Mucosa of stomach (tissue), 1 donor: ENCODE results near the gene FNDC1.

Source experiments
- H3K27me3 ChIP-seq: one replicate; pipeline ENCODE4 v1.7.0; 2013; ENCODE audit warnings: mild to moderate bottlenecking, low read length; ENCODE audit not compliant: control insufficient read depth, insufficient read depth
- H3K36me3 ChIP-seq: one replicate; pipeline ENCODE4 v1.7.0; 2013; ENCODE audit warnings: low read length; ENCODE audit not compliant: control insufficient read depth, insufficient read depth
- H3K4me1 ChIP-seq: one replicate; pipeline ENCODE4 v1.7.0; 2013; ENCODE audit warnings: mild to moderate bottlenecking, low read length; ENCODE audit not compliant: control insufficient read depth, insufficient read depth
- H3K4me3 ChIP-seq: one replicate; pipeline ENCODE4 v1.7.0; 2013; ENCODE audit warnings: low read length
- H3K9ac ChIP-seq: one replicate; pipeline ENCODE4 v1.7.0; 2013; ENCODE audit warnings: mild to moderate bottlenecking, low read length, moderate library complexity
- H3K9me3 ChIP-seq: one replicate; pipeline ENCODE4 v1.7.0; 2013; ENCODE audit warnings: mild to moderate bottlenecking, low read length, moderate library complexity; ENCODE audit not compliant: control insufficient read depth
- donor health status: Pancreatic carcinoma.

FNDC1 gene

GRCh38 chr6:159184559-159184958, 15.4 kb downstream of the FNDC1 start:
- Histone ChIP-seq H3K36me3 (no peaks in the 10 kb centered on the region), H3K27me3 (no peaks in the 10 kb centered on the region), H3K4me1 (no peaks in the 10 kb centered on the region), H3K9me3 (no peaks in the 10 kb centered on the region), H3K4me3 (no peak overlapping the region), H3K9ac (no peak overlapping the region)

DNA sequence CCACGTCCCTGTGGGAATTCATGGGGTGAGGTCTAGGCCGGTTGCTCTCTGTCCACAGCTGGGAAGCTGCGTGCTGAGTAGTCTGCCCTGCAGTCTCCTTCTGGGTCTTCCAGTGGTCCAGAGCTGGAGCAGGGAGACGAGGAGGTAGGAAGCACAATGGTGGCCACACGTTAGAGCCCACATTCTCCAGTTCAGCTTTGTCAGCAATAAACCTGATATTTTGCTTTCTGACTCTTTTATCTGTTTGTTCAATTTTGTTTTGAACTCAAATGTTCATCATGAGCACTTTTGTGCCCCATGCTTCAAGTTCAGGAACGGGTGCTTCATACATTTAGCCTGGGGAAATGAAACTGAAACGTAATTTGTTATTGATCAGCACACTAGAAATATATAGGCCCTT, 21.3 kb downstream of the FNDC1 start:
- H3K9ac ChIP-seq: no peak overlapping the region
- H3K9me3 ChIP-seq: no peaks in the 10 kb centered on the region
- no peaks in the 10 kb centered on the region for H3K27me3 ChIP-seq
- no peak overlapping the region for H3K4me3 ChIP-seq
- no peaks in the 10 kb centered on the region for H3K36me3 ChIP-seq
- H3K4me1 ChIP-seq: no peaks in the 10 kb centered on the region

DNA sequence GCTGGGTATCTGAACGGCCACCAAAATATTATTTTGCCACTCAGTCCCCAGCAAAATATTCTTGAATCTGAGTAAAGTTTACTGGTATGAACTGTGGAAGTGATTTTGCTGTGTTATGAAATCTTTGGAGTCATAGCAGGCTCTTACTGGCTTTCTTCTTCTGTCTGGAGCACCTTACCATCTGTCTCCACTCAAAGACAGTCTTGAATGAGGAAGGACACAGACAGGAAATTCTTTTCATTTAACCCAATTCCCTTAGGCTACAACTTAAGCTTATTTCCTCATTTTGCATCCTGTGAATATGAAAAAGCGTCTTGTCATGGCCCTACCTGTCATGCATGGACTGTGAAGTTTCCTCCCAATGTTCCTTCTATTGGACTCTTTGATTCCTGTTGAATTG, 24.7 kb downstream of the FNDC1 start:
- no peak overlapping the region for H3K4me3 ChIP-seq
- no peak overlapping the region for H3K9ac ChIP-seq
- H3K36me3 ChIP-seq: no peaks in the 10 kb centered on the region
- H3K27me3 ChIP-seq: peaks cover 3% of the 10 kb centered on the region
- no peaks in the 10 kb centered on the region for H3K4me1 ChIP-seq
- H3K9me3 ChIP-seq: no peaks in the 10 kb centered on the region

DNA sequence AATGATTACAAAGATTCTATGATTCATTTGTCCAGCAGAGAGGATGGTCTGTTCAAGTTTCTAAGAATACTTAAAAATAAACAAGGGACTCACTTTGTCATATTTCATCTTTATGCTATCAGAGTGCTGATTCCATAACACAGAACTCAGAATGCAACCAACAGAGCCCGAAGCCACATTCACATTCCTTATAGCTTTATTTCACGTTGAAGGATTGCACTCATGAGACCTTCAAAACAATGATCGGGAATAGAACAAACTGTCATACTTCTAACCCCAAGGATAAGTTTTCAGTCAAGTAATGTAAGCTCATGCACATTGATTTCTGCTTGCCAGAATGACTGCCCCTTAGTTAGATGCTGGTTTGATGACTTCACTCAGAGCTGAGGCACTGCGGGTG, 25.2 kb downstream of the FNDC1 start:
- Histone ChIP-seq H3K4me1 (no peaks in the 10 kb centered on the region), H3K27me3 (peaks cover 3% of the 10 kb centered on the region), H3K36me3 (no peaks in the 10 kb centered on the region), H3K9me3 (no peaks in the 10 kb centered on the region), H3K9ac (no peak overlapping the region), H3K4me3 (no peak overlapping the region)

DNA sequence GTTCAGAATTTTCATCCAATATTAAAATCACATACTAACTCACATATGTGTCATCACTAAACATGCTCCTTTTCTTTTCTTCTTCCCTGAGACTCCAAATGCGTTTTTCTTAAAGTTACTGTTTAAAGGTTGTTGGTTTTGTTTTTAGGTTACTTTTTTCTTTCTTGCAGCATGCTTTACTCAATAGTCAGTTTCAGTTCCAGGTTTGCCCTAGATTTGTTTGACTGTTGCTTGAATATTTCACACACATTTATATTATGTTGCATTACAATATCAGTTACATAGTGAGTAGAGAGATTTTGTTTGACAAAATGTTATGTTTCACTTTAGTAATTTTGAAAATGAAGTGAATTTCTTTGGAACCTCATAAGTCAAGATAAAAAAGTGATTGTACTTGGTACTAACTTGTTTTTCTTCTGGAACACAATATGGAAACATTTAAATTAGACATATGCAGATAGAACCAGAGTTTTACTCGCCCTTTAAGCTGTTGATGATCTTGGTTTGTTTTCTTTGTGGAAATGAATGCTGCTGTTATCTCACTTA, 27.3 kb downstream of the FNDC1 start:
- Histone ChIP-seq H3K36me3 (no peaks in the 10 kb centered on the region), H3K4me1 (no peaks in the 10 kb centered on the region), H3K4me3 (no peak overlapping the region), H3K9me3 (no peaks in the 10 kb centered on the region), H3K9ac (no peak overlapping the region), H3K27me3 (peaks cover 3% of the 10 kb centered on the region)

- H3K4me1 ChIP-seq: no peaks in the 10 kb centered on the region
- no peak overlapping the region for H3K4me3 ChIP-seq
- H3K27me3 ChIP-seq: peaks cover 3% of the 10 kb centered on the region
- H3K9ac ChIP-seq: no peak overlapping the region
- H3K36me3 ChIP-seq: no peaks in the 10 kb centered on the region
- H3K9me3 ChIP-seq: no peaks in the 10 kb centered on the region
Observed at GRCh38 chr6:159197251-159197650, 28.1 kb downstream of the FNDC1 start.

DNA sequence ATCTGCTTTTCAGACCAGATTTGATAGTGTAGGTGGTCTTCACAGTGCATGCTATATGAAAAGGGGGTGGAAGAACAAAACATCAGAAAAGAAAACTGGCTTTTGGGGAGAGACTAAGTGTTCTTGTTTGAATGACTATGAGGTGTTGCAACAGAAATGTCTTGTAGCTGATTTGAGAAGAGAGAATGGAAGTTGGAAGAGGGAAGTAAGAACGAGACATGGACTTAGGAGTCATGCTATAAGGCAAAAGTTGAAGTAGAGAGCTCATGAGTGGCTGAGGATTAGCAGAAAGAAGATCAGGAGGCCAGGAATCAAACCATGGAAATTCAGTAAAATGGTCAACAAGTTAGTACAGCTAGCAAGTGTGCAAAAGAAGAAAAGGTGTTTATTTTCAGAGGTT, 32.1 kb downstream of the FNDC1 start:
- Histone ChIP-seq H3K9ac (no peak overlapping the region), H3K4me1 (no peaks in the 10 kb centered on the region), H3K9me3 (no peaks in the 10 kb centered on the region), H3K4me3 (no peak overlapping the region), H3K27me3 (peaks cover 3% of the 10 kb centered on the region), H3K36me3 (no peaks in the 10 kb centered on the region)

GRCh38 chr6:159203304-159204005, 34.3 kb downstream of the FNDC1 start:
- Histone ChIP-seq H3K4me1 (no peaks in the 10 kb centered on the region), H3K36me3 (no peaks in the 10 kb centered on the region), H3K9ac (no peak overlapping the region), H3K4me3 (no peak overlapping the region), H3K9me3 (no peaks in the 10 kb centered on the region), H3K27me3 (no peaks in the 10 kb centered on the region)

DNA sequence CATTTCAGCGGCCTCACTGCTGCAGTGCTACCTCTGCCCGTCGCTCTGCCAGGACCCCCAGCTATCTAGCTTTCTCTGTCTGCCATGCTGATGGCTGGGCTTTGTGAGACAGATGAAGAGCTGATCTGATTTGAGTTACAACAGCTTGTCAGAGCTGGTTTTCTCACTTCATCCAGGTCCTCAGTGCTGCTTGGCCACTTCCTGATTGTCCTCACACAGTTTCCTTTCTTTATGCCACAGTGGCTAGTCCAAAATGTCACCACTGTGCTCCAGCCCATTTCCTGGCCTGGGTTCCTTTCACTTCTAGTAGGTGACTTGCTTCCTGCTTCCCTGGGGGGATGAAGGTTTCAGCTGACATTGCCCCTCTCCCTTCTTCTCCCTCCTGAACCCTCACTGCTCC, 35.4 kb downstream of the FNDC1 start:
- no peaks in the 10 kb centered on the region for H3K36me3 ChIP-seq
- no peak overlapping the region for H3K4me3 ChIP-seq
- no peaks in the 10 kb centered on the region for H3K9me3 ChIP-seq
- no peaks in the 10 kb centered on the region for H3K27me3 ChIP-seq
- no peak overlapping the region for H3K9ac ChIP-seq
- no peaks in the 10 kb centered on the region for H3K4me1 ChIP-seq

- no peak overlapping the region for H3K9ac ChIP-seq
- H3K4me3 ChIP-seq: no peak overlapping the region
- no peaks in the 10 kb centered on the region for H3K4me1 ChIP-seq
- no peaks in the 10 kb centered on the region for H3K9me3 ChIP-seq
- no peaks in the 10 kb centered on the region for H3K27me3 ChIP-seq
- no peaks in the 10 kb centered on the region for H3K36me3 ChIP-seq
Observed at GRCh38 chr6:159212028-159212427, 42.8 kb downstream of the FNDC1 start.

GRCh38 chr6:159212525-159213280, 43.5 kb downstream of the FNDC1 start:
- Histone ChIP-seq H3K9ac (no peak overlapping the region), H3K27me3 (no peaks in the 10 kb centered on the region), H3K4me3 (no peak overlapping the region), H3K4me1 (no peaks in the 10 kb centered on the region), H3K9me3 (no peaks in the 10 kb centered on the region), H3K36me3 (no peaks in the 10 kb centered on the region)

DNA sequence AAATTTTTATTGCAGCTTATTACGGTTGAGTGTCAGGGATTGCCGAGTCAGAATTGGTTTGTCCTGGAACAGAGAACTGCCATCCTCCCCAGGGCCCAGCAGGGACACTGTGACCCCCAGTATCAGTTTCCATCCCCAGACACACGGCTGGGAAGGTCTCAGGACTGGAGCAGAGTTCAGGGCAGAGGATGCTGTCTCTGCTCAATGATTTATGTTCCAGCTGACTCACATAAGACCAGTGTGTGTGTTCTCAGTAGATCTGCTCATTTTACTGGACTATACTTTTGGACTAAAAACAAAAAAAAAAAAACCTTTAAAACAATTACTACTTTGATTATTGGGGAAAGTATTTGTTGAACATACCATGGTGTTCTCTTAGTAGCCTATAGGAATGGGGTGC, 44.2 kb downstream of the FNDC1 start:
- H3K9me3 ChIP-seq: no peaks in the 10 kb centered on the region
- no peaks in the 10 kb centered on the region for H3K36me3 ChIP-seq
- no peak overlapping the region for H3K9ac ChIP-seq
- no peaks in the 10 kb centered on the region for H3K4me1 ChIP-seq
- no peaks in the 10 kb centered on the region for H3K27me3 ChIP-seq
- H3K4me3 ChIP-seq: no peak overlapping the region
